ENCODE results near the gene ANKRD40. TPM values are rescaled to one million over a fixed set of nuclear protein-coding genes. Genes with fewer than 3 reads are reported as not detected.

The ANKRD40 gene
- total and polyA plus RNA-seq, 2 donors (not counting 1 experiment from before 2014, with no cell fraction given), result 13.7 to 35.3 TPM

GRCh38 chr17:50696365-50696879 is 11.3 kb downstream of the ANKRD40 start:
- H3K27me3 ChIP-seq (replicated peaks in 1 of 4; ENCODE audit: control extremely low read depth in 1 of 4, control insufficient read depth in 3 of 4, insufficient read depth in 4 of 4, low read length in 3 of 4), result no peaks in the 10 kb centered on the region
- POLR2A ChIA-PET, result interaction anchor here (0.7 kb wide), 1 partner anchor 477 kb away, joined by 4 read pairs; no protein-coding TSS in a partner anchor
- intact Hi-C loops (cut with micrococcal nuclease), result loop anchor here (5.0 kb wide), 1 partner anchor 214 kb away; no protein-coding TSS in a partner anchor
- H4K20me1 ChIP-seq (ENCODE audit: control insufficient read depth, insufficient read depth, low read length, poor library complexity, severe bottlenecking), result no peaks in the 10 kb centered on the region
- no peak overlapping the region for H3K4me2 ChIP-seq (replicated peaks; ENCODE audit: low read depth, low read length, poor library complexity, severe bottlenecking)
- H3K79me2 ChIP-seq (ENCODE audit: control insufficient read depth, insufficient read depth, low read length), result no peaks in the 10 kb centered on the region
- Mint-ChIP-seq H3K4me1 (peaks cover 3% of the 10 kb centered on the region), H3K9me3 (ENCODE audit: insufficient read depth) (no peaks in the 10 kb centered on the region), H3K4me3 (no peak overlapping the region), H3K27me3 (no peaks in the 10 kb centered on the region), H3K27ac (no peak overlapping the region)
- no peak overlapping the region for H2AFZ ChIP-seq (ENCODE audit: insufficient read depth, low read depth, low read length, poor library complexity, severe bottlenecking)
- no peak overlapping the region for H3K27ac ChIP-seq (ENCODE audit: low read length in 2 of 2)
- 92% methylated on average over 1 of the region's 3 CpGs for WGBS (ENCODE audit: insufficient coverage)
- CTCF ChIA-PET, result interaction anchor here (0.9 to 2.3 kb wide), 4 partner anchors 10 to 212 kb away, joined by 3 to 7 read pairs (median 4); partner anchors contain the start of gene LUC7L3
- H3K9me3 ChIP-seq (ENCODE audit: control extremely low read depth in 1 of 3, control insufficient read depth in 2 of 3, insufficient read depth in 1 of 3, low read length in 2 of 3), result no peaks in the 10 kb centered on the region
- ATAC-seq (ENCODE audit: low read depth) (no peak), DNase-seq (no peak)
- H3K36me3 ChIP-seq (replicated peaks in 1 of 2; ENCODE audit: control extremely low read depth in 1 of 2, control insufficient read depth in 1 of 2, extremely low read depth in 1 of 2, insufficient read depth in 2 of 2, low read length in 1 of 2), result peaks cover 7 to 71% of the 10 kb centered on the region in 2 experiments
- H3K4me3 ChIP-seq (ENCODE audit: control extremely low read depth in 1 of 5, extremely low read depth in 1 of 5, insufficient read depth in 1 of 5, low read depth in 2 of 5, low read length in 4 of 5), result no peak overlapping the region
- H3K9ac ChIP-seq (ENCODE audit: low read length), result no peak overlapping the region
- H3K4me1 ChIP-seq (ENCODE audit: control insufficient read depth in 2 of 2, insufficient read depth in 2 of 2, low read length in 2 of 2), result no peaks in the 10 kb centered on the region
- TF ChIP-seq CTCF (IDR thresholded peaks at IDR 0.05) (no peak), EZH2 (IDR thresholded peaks at IDR 0.05; ENCODE audit: borderline replicate concordance, insufficient read depth, low read depth, low read length, poor library complexity, severe bottlenecking) (no peak)

GRCh38 chr17:50693036-50693682 is 14.6 kb downstream of the ANKRD40 start:
- no peak overlapping the region for H3K4me3 Mint-ChIP-seq
- Histone ChIP-seq H3K9me3 (ENCODE audit: control extremely low read depth in 1 of 3, control insufficient read depth in 2 of 3, insufficient read depth in 1 of 3, low read length in 2 of 3) (no peaks in the 10 kb centered on the region), H3K4me1 (ENCODE audit: control insufficient read depth in 2 of 2, insufficient read depth in 2 of 2, low read length in 2 of 2) (no peaks in the 10 kb centered on the region), H3K4me2 (replicated peaks; ENCODE audit: low read depth, low read length, poor library complexity, severe bottlenecking) (no peak overlapping the region), H3K27ac (ENCODE audit: low read length in 2 of 2) (no peak overlapping the region), H3K4me3 (ENCODE audit: control extremely low read depth in 1 of 5, extremely low read depth in 1 of 5, insufficient read depth in 1 of 5, low read depth in 2 of 5, low read length in 4 of 5) (no peak overlapping the region), H4K20me1 (ENCODE audit: control insufficient read depth, insufficient read depth, low read length, poor library complexity, severe bottlenecking) (no peaks in the 10 kb centered on the region), H3K79me2 (ENCODE audit: control insufficient read depth, insufficient read depth, low read length) (no peaks in the 10 kb centered on the region), H3K27me3 (replicated peaks in 1 of 4; ENCODE audit: control extremely low read depth in 1 of 4, control insufficient read depth in 3 of 4, insufficient read depth in 4 of 4, low read length in 3 of 4) (no peaks in the 10 kb centered on the region), H3K36me3 (replicated peaks in 1 of 2; ENCODE audit: control extremely low read depth in 1 of 2, control insufficient read depth in 1 of 2, extremely low read depth in 1 of 2, insufficient read depth in 2 of 2, low read length in 1 of 2) (peaks cover 7 to 50% of the 10 kb centered on the region in 2 experiments), H3K9ac (ENCODE audit: low read length) (no peak overlapping the region), H2AFZ (ENCODE audit: insufficient read depth, low read depth, low read length, poor library complexity, severe bottlenecking) (no peak overlapping the region)
- WGBS (ENCODE audit: insufficient coverage), result no CpG with 5 or more reads among the region's 5 CpGs
- no peak for ATAC-seq (ENCODE audit: low read depth)
- ChIA-PET CTCF (no interaction called here), POLR2A (no interaction called here)
- no peaks in the 10 kb centered on the region for H3K27me3 Mint-ChIP-seq
- H3K9me3 Mint-ChIP-seq (ENCODE audit: insufficient read depth), result no peaks in the 10 kb centered on the region
- no peaks in the 10 kb centered on the region for H3K4me1 Mint-ChIP-seq
- TF ChIP-seq EZH2 (IDR thresholded peaks at IDR 0.05; ENCODE audit: borderline replicate concordance, insufficient read depth, low read depth, low read length, poor library complexity, severe bottlenecking), result no peak
- TF ChIP-seq CTCF (IDR thresholded peaks at IDR 0.05), result no peak
- DNase-seq, result no peak
- intact Hi-C loops (cut with micrococcal nuclease), result no loop called here
- no peak overlapping the region for H3K27ac Mint-ChIP-seq

Data from B cell (primary cell).